AG09309 (cell line): ENCODE results near the gene PIGR.

Experiments used
- DNase-seq: peaks from one replicate; pipeline ENCODE4 v3.0.0-alpha.2; 2010; ENCODE audit warnings: low read depth
- H3K4me3 ChIP-seq: 2 replicates; pipeline ENCODE4 v1.5.1; 2011; ENCODE audit warnings: mild to moderate bottlenecking, low read depth, low read length, moderate library complexity; ENCODE audit not compliant: control insufficient read depth
- TF ChIP-seq, protein P1 (sequence below): IDR thresholded peaks from 2 replicates; pipeline ENCODE4 v1.5.1; 2011; ENCODE audit warnings: mild to moderate bottlenecking, low read depth, low read length, inconsistent platforms; ENCODE audit not compliant: insufficient read depth, control insufficient read depth; ENCODE audit errors: missing control alignments

Gene PIGR

DNA sequence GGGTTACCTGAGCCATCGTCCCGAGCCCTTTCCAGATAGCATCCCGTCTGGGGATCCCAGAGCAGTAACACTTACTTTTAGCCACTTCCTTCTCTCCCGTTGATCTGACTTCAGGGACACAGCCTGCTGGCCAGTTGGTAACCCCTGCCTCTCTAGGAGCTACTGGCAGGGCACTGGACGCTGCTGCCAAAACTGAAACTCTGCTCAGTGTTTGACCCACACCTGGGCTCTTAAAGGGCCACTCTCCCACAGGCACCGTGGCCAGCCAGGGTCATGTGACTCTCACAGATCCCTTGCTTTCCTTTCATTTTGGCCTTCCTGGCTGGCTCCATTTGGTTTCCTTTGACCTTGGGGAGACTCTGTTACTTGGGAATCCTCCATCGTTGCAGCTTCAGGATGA lies at the start of gene PIGR:
Gene PIGR (minus strand): TSS at position 206 of the 400 bp plus-strand sequence. CDS start 5,935 bp downstream, outside the sequence.
- no peak within 1 kb of the TSS for H3K4me3 ChIP-seq
- no peak for DNase-seq
- TF ChIP-seq, protein P1, sequence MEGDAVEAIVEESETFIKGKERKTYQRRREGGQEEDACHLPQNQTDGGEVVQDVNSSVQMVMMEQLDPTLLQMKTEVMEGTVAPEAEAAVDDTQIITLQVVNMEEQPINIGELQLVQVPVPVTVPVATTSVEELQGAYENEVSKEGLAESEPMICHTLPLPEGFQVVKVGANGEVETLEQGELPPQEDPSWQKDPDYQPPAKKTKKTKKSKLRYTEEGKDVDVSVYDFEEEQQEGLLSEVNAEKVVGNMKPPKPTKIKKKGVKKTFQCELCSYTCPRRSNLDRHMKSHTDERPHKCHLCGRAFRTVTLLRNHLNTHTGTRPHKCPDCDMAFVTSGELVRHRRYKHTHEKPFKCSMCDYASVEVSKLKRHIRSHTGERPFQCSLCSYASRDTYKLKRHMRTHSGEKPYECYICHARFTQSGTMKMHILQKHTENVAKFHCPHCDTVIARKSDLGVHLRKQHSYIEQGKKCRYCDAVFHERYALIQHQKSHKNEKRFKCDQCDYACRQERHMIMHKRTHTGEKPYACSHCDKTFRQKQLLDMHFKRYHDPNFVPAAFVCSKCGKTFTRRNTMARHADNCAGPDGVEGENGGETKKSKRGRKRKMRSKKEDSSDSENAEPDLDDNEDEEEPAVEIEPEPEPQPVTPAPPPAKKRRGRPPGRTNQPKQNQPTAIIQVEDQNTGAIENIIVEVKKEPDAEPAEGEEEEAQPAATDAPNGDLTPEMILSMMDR, result no peak

DNA sequence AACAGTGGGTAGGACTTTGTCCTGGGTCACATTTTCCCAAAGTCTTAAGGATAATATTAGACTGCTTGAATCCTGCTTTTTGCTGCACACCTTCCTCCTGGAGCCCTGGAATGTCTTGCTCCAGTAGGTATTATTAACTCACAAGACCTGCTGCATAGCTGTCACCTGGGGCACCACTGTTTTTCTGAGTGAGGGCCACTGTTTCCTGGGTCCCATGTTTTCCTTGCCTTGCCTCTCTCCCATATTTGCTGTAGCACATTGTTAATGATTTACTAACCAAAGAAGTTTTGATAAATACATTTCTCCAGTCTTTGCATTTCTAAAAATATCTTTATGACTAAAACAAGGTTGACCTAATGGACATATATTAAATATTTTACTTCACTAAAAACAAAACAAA lies 46.5 kb upstream of the PIGR start:
- H3K4me3 ChIP-seq, result no peak overlapping the region
- no peak for DNase-seq
- TF ChIP-seq, protein P1, result no peak

DNA sequence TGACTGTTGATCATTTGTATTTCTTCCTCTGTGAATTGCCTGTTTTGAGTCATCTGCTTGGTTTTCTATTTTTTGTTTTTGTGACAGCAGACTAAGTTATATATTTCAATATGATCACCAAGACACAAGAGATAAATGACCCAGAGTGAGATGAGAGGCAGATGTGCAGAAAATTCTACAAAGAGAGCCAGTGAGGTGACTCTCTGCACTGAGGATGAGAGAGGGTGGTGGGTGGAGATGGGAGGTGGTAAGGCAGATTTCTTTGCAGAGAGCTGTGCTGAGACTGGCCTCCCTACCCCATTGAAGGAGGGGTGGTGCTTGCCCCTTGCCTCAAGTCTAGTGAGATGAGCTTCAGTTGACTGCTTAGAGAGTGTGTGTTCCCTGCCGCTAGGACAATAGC lies 41.6 kb upstream of the PIGR start:
- TF ChIP-seq, protein P1, result no peak
- DNase-seq, result no peak
- no peak overlapping the region for H3K4me3 ChIP-seq

- TF ChIP-seq, protein P1, result no peak
- no peak for DNase-seq
- no peak overlapping the region for H3K4me3 ChIP-seq
Measured at GRCh38 chr1:206986885-206987284, 40.6 kb upstream of the PIGR start.

GRCh38 chr1:206986402-206986801 lies 40.1 kb upstream of the PIGR start:
- TF ChIP-seq, protein P1, result no peak
- no peak for DNase-seq
- H3K4me3 ChIP-seq, result no peak overlapping the region

DNA sequence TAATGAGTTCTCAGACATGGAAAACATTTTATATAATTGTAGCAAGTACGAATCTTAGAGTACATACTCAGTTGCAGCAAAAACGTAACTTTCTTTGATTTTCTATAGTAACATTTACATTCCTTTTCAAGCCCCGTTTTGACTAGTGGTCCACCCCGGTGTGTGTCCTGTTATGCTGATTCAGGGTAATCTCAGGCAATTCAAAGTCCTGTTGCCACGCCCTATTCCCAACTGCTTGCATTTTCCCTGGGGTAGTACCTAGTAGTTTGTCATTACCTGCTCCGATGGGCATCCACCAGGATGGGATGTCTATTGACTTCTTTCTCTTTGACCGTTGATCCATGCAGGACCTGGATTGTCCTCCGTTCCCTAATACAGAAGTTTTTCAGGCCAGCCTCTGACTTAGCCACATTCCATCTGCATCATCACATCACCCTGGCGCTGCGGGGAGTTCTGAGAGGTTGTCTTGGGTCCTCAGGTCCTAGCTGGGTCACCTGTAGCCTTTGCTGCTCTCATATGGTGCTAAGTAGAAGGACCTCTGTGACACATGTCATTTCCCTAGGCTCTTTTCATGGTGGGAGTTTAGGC lies 39.0 kb upstream of the PIGR start:
- TF ChIP-seq, protein P1, result no peak
- no peak for DNase-seq
- no peak overlapping the region for H3K4me3 ChIP-seq
